Right lobe of liver (tissue), 6 donors: ENCODE measurements around the gene CEP20. TPM values are rescaled to one million over a fixed set of nuclear protein-coding genes. Genes with fewer than 3 reads are reported as not detected.
"Not testable (repeated sequence)": the region's sequence is repeated elsewhere in the genome, so short reads cannot be mapped to it uniquely, and the experiment has no call there.

Experiments used
- ATAC-seq, 4 donors: fragments of 200-7000 bp; cut with Tn5 transposase; one replicate each; pipeline ENCODE4 v1.9.1; 2020; ENCODE audit warnings: mild to moderate bottlenecking in 4 of 4, moderate library complexity in 4 of 4
- DNase-seq, 3 donors: peaks; one replicate each; pipeline ENCODE4 v3.0.0-alpha.2; 2020
- H3K27ac ChIP-seq, 3 donors: fragments of 200-600 bp; one replicate each; pipeline ENCODE4 v1.8.0; 2022
- H3K27me3 ChIP-seq, 2 donors: fragments of 200-600 bp; one replicate each; pipeline ENCODE4 v1.8.0; 2022
- H3K36me3 ChIP-seq, 4 donors: fragments of 200-600 bp; sonication (generic) in 1 of 4; one replicate each; pipeline versions ENCODE4 v1.5.1 to v1.8.0; 2017 to 2022; ENCODE audit warnings: control low read depth in 1 of 4
- H3K4me1 ChIP-seq, 4 donors: fragments of 200-600 bp; sonication (generic) in 1 of 4; one replicate each; pipeline versions ENCODE4 v1.5.1 to v1.8.0; 2017 to 2022; ENCODE audit warnings: control low read depth in 1 of 4
- H3K4me3 ChIP-seq, 3 donors: fragments of 200-600 bp; one replicate each; pipeline ENCODE4 v1.8.0; 2022
- H3K9me3 ChIP-seq, 4 donors: fragments of 200-600 bp; sonication (generic) in 1 of 4; one replicate each; pipeline versions ENCODE4 v1.5.1 to v1.8.0; 2017 to 2022; ENCODE audit warnings: control low read depth in 1 of 4
- POLR2A ChIP-seq: fragments of 450-650 bp; IDR thresholded peaks from one replicate; pipeline ENCODE4 v1.6.1; 2017; ENCODE audit warnings: antibody characterized with exemption, mild to moderate bottlenecking
- WGBS: methylation state at CpG from one replicate; pipeline ENCODE4 v1.1.6; 2018; ENCODE audit warnings: low coverage, low lambda C conversion rate; ENCODE audit not compliant: insufficient coverage; ENCODE audit errors: missing lambda C conversion rate; 5-methylcytosine and 5-hydroxymethylcytosine counted together
- intact Hi-C, 2 donors: fragments of 100-400 bp; cut with DNase I; formaldehyde crosslinking; loops; one replicate each; pipeline versions ENCODE4 v1.11.2 to v1.14.1; 2022
- long read RNA-seq: library from polyadenylated mRNA; unstranded; transcript quantifications from one replicate; pipeline ENCODE4 v2.0.0, GENCODE V29; 2019
- total RNA-seq, 6 experiments: library from RNA; depleted of rRNA in 2 of 6; stranded (reverse); fragments of >200 nt in 2 of 6; fragmentation: NEBNext Ultra II Directional in 3 of 6; extraction: Animal tissue kit (Norgen Biotek cat#: 25700) in 3 of 6; gene quantifications; one replicate each; pipeline versions ENCODE4 v1.1.0 to v1.2.4, GENCODE V29; 2016 to 2023
- TF ChIP-seq, protein P1 (sequence below), 4 donors: fragments of 200-600 bp in 3 of 4; fragments of 450-650 bp in 1 of 4; IDR thresholded peaks; one replicate each; pipeline versions ENCODE4 v1.5.1 to v1.8.0; 2016 to 2022; ENCODE audit warnings: antibody characterized with exemption in 4 of 4, mild to moderate bottlenecking in 2 of 4
- donor health status: DM: no; HTN: yes; CAD: no.
- donor health status: DM: no; HTN: no; CAD: no.
- donor health status: DM: no; HTN: no; CAD: no.
- donor health status: DM: no; HTN: yes; CAD: no.
- donor health status: DM: no; HTN: yes; CAD: no.

Gene CEP20, protein sequence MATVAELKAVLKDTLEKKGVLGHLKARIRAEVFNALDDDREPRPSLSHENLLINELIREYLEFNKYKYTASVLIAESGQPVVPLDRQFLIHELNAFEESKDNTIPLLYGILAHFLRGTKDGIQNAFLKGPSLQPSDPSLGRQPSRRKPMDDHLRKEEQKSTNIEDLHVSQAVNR
- total RNA-seq: 10 to 100 TPM; 13.3 to 28.3 (median 18.3) TPM
- long read RNA-seq, partial matches to known transcripts: 0 of 4 reads
- long read RNA-seq, other reads (novel, unspliced or antisense): 1 of 4 reads

GRCh38 chr16:15888072-15888976 lies at the start of gene CEP20:
Gene CEP20 (minus strand): TSS chr16:15888603. CDS start chr16:15888585, 18 bp downstream.
- Histone ChIP-seq H3K27ac (peak within 1 kb of the TSS; percentile 69 to 79 (median 70)), H3K4me3 (peak within 1 kb of the TSS; percentile 96 to 100 (median 99)), H3K9me3 (no peaks in the 10 kb centered on the region), H3K36me3 (peaks cover 0 to 4% (median 0%) of the 10 kb centered on the region in 4 donors), H3K27me3 (no peaks in the 10 kb centered on the region), H3K4me1 (peaks cover 0 to 13% (median 8%) of the 10 kb centered on the region in 4 donors)
- TF ChIP-seq POLR2A: peak; percentile 79
- TF ChIP-seq, protein P1, sequence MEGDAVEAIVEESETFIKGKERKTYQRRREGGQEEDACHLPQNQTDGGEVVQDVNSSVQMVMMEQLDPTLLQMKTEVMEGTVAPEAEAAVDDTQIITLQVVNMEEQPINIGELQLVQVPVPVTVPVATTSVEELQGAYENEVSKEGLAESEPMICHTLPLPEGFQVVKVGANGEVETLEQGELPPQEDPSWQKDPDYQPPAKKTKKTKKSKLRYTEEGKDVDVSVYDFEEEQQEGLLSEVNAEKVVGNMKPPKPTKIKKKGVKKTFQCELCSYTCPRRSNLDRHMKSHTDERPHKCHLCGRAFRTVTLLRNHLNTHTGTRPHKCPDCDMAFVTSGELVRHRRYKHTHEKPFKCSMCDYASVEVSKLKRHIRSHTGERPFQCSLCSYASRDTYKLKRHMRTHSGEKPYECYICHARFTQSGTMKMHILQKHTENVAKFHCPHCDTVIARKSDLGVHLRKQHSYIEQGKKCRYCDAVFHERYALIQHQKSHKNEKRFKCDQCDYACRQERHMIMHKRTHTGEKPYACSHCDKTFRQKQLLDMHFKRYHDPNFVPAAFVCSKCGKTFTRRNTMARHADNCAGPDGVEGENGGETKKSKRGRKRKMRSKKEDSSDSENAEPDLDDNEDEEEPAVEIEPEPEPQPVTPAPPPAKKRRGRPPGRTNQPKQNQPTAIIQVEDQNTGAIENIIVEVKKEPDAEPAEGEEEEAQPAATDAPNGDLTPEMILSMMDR (IDR thresholded peaks at IDR 0.05): peak in 1 of 4 donors; percentile 38
- peak; percentile 100 for ATAC-seq
- DNase-seq: peak; percentile 99 to 100 (median 100)
- intact Hi-C loops: no loop called here
- 2% methylated on average over 10 of the region's 41 CpGs for WGBS

GRCh38 chr16:15936809-15937208 lies 48.4 kb upstream of the CEP20 start:
- H3K36me3 ChIP-seq, intact Hi-C loops, H3K27ac ChIP-seq, H3K9me3 ChIP-seq, H3K4me3 ChIP-seq, H3K4me1 ChIP-seq, H3K27me3 ChIP-seq: not testable (repeated sequence)
- peak in 1 of 4 donors; percentile 36 for ATAC-seq
- DNase-seq: peak in 1 of 3 donors; percentile 26
- WGBS: 68% methylated on average over 6 of the region's 6 CpGs

- Histone ChIP-seq H3K27me3 (no peaks in the 10 kb centered on the region), H3K36me3 (no peaks in the 10 kb centered on the region), H3K9me3 (no peaks in the 10 kb centered on the region), H3K27ac (no peak overlapping the region), H3K4me3 (no peak overlapping the region), H3K4me1 (no peaks in the 10 kb centered on the region)
- intact Hi-C loops: no loop called here
- ATAC-seq (no peak), DNase-seq (no peak)
- no peak for TF ChIP-seq POLR2A
- TF ChIP-seq, protein P1 (IDR thresholded peaks at IDR 0.05): no peak
These were observed 46.6 kb upstream of the CEP20 start for GRCh38 chr16:15934991-15935390.

DNA sequence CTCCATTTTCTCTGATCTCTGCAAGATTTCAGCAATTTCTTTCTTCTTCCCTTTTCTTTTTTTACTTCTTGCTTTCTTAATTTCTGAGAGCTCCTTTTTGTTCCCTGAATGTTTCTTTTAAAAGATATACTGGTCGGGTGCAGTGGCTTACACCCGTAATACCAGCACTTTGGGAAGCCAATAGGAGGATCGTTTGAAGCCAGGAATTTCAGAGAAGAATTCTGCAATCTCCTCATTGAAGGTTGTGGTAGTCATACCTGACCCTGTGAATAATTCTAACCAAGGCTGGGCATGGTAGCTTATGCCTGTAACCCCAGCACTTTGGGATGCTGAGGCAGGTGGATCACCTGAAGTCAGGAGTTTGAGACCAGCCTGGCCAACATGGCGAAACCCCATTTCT lies 45.4 kb upstream of the CEP20 start:
- H3K27ac ChIP-seq: no peak overlapping the region
- no peak for ATAC-seq
- no peaks in the 10 kb centered on the region for H3K27me3 ChIP-seq
- H3K36me3 ChIP-seq: no peaks in the 10 kb centered on the region
- TF ChIP-seq POLR2A: no peak
- TF ChIP-seq, protein P1 (IDR thresholded peaks at IDR 0.05): no peak
- intact Hi-C loops: no loop called here
- H3K9me3 ChIP-seq: no peaks in the 10 kb centered on the region
- H3K4me1 ChIP-seq: no peaks in the 10 kb centered on the region
- no peak for DNase-seq
- WGBS: 61% methylated on average over 4 of the region's 4 CpGs
- no peak overlapping the region for H3K4me3 ChIP-seq

- intact Hi-C loops: no loop called here
- Histone ChIP-seq H3K4me1 (no peaks in the 10 kb centered on the region), H3K27me3 (no peaks in the 10 kb centered on the region), H3K36me3 (no peaks in the 10 kb centered on the region), H3K9me3 (no peaks in the 10 kb centered on the region), H3K4me3 (no peak overlapping the region), H3K27ac (no peak overlapping the region)
- WGBS: 62% methylated on average over 6 of the region's 6 CpGs
- TF ChIP-seq, protein P1 (IDR thresholded peaks at IDR 0.05): no peak
- no peak for TF ChIP-seq POLR2A
- ATAC-seq: no peak
- no peak for DNase-seq
These were observed 44.5 kb upstream of the CEP20 start for GRCh38 chr16:15932939-15933338.
